ENCODE data around the gene ARF5.

ARF5 gene

GRCh38 chr7:127589896-127590295 is 1.7 kb downstream of the ARF5 start:
- no peak for DNase-seq

- DNase-seq, result no peak
Measured at GRCh38 chr7:127591189-127591588, 3.0 kb downstream of the ARF5 start.

GRCh38 chr7:127591591-127591990 is 3.4 kb downstream of the ARF5 start:
- no peak for DNase-seq

GRCh38 chr7:127592550-127592949 is 4.3 kb downstream of the ARF5 start:
- DNase-seq, result no peak

- no peak for DNase-seq
Measured at GRCh38 chr7:127594490-127594889, 6.3 kb downstream of the ARF5 start.

- DNase-seq, result no peak
Measured at GRCh38 chr7:127595737-127596136, 7.5 kb downstream of the ARF5 start.

GRCh38 chr7:127598318-127598717 is 10.1 kb downstream of the ARF5 start:
- DNase-seq, result no peak

GRCh38 chr7:127600885-127601284 is 12.7 kb downstream of the ARF5 start:
- DNase-seq, result no peak

GRCh38 chr7:127608446-127608845 is 20.2 kb downstream of the ARF5 start:
- no peak for DNase-seq

GRCh38 chr7:127609297-127609696 is 21.1 kb downstream of the ARF5 start:
- DNase-seq, result no peak

GRCh38 chr7:127612263-127612662 is 24.1 kb downstream of the ARF5 start:
- no peak for DNase-seq

GRCh38 chr7:127616724-127617123 is 28.5 kb downstream of the ARF5 start:
- no peak for DNase-seq

- no peak for DNase-seq
Measured at GRCh38 chr7:127618042-127618441, 29.8 kb downstream of the ARF5 start, which contains the start of gene PAX4. TSS of gene PAX4 (minus strand) at chr7:127618142. CDS start at chr7:127615928, 2,214 bp downstream.

GRCh38 chr7:127618775-127619174 is 30.6 kb downstream of the ARF5 start:
- no peak for DNase-seq

- no peak for DNase-seq
Measured at GRCh38 chr7:127619681-127620405, 31.6 kb downstream of the ARF5 start.

- DNase-seq, result no peak
Measured at GRCh38 chr7:127620406-127621233, 32.4 kb downstream of the ARF5 start.

- no peak for DNase-seq
Measured at GRCh38 chr7:127625331-127625730, 37.1 kb downstream of the ARF5 start.

GRCh38 chr7:127628445-127628844 is 40.2 kb downstream of the ARF5 start:
- DNase-seq, result no peak

- peak; percentile 6 for DNase-seq
Measured at GRCh38 chr7:127629268-127629854, 41.1 kb downstream of the ARF5 start.

- DNase-seq, result no peak
Measured at GRCh38 chr7:127632276-127632910, 44.2 kb downstream of the ARF5 start.

- DNase-seq, result no peak
Measured at GRCh38 chr7:127635659-127636285, 47.6 kb downstream of the ARF5 start.

GRCh38 chr7:127638197-127638596 is 50.0 kb downstream of the ARF5 start:
- no peak for DNase-seq
